ENCODE results near the gene SLC7A4.

- TF ChIP-seq, protein P1, sequence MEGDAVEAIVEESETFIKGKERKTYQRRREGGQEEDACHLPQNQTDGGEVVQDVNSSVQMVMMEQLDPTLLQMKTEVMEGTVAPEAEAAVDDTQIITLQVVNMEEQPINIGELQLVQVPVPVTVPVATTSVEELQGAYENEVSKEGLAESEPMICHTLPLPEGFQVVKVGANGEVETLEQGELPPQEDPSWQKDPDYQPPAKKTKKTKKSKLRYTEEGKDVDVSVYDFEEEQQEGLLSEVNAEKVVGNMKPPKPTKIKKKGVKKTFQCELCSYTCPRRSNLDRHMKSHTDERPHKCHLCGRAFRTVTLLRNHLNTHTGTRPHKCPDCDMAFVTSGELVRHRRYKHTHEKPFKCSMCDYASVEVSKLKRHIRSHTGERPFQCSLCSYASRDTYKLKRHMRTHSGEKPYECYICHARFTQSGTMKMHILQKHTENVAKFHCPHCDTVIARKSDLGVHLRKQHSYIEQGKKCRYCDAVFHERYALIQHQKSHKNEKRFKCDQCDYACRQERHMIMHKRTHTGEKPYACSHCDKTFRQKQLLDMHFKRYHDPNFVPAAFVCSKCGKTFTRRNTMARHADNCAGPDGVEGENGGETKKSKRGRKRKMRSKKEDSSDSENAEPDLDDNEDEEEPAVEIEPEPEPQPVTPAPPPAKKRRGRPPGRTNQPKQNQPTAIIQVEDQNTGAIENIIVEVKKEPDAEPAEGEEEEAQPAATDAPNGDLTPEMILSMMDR (IDR thresholded peaks at IDR 0.05): no peak
- TF ChIP-seq POLR2A (IDR thresholded peaks at IDR 0.05): no peak
These were observed 9.3 kb downstream of the SLC7A4 start for GRCh38 chr22:21022955-21023614.

All from esophagus squamous epithelium (tissue), 4 donors.